C4-2B (cell line): ENCODE results near the gene NAA15.

Experiments
- H3K27ac ChIP-seq: fragments of 450-650 bp; 2 replicates; pipeline ENCODE4 v1.5.1; 2017
- CTCF ChIP-seq: fragments of 450-650 bp; conservative IDR thresholded peaks from 2 replicates; pipeline ENCODE4 v1.5.1; 2017; ENCODE audit warnings: mild to moderate bottlenecking
- ZFX ChIP-seq: fragments of 450-650 bp; IDR thresholded peaks from 2 replicates; pipeline ENCODE4 v1.6.1; 2017

NAA15 gene

GRCh38 chr4:139266583-139267257, 34.6 kb upstream of the NAA15 start:
- H3K27ac ChIP-seq: no peak overlapping the region

DNA sequence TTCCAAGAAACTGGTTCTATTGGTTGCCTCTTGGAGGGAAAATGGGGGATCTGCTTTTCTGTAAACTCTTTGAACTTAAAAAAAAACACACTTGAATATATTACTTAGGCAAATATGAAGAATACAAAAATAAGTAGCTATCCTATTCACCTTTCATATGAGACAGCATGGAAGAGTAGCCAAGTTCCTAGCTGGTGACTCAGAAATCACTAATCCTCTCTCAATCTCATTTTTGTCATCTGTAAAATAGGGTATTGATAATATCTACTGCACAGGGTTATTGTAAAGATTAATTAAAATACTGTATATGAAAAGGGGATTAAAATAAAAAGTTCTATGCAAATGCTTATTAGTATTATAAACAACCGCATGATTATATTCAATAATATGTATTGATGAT, 34.0 kb upstream of the NAA15 start:
- no peak overlapping the region for H3K27ac ChIP-seq
- TF ChIP-seq CTCF (no peak), ZFX (no peak)

More at GRCh38 chr4:139266583-139267257, 34.6 kb upstream of the NAA15 start:
- TF ChIP-seq CTCF (no peak), ZFX (no peak)

- no peak overlapping the region for H3K27ac ChIP-seq
- TF ChIP-seq ZFX (no peak), CTCF (no peak)
Observed at GRCh38 chr4:139273835-139274234, 27.5 kb upstream of the NAA15 start.

DNA sequence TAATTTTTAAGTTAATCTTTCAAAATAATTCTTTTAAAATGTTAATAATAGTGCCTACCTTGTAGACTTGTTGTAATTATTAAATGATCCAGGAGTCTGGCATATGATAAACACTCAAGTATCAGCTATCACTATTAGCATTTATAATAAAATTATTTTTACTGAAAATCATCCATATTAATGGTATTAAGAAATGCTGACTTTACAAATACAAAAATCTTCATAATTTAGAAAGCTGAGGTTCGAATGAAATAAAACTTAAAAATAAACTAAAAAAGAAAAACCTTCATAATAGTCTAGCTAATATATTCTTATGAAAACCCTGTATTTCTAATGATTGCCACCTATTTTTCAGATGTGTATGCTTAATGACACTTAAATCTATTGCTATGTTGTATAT, 26.5 kb upstream of the NAA15 start:
- no peak overlapping the region for H3K27ac ChIP-seq
- no peak for TF ChIP-seq CTCF
- TF ChIP-seq ZFX: no peak

DNA sequence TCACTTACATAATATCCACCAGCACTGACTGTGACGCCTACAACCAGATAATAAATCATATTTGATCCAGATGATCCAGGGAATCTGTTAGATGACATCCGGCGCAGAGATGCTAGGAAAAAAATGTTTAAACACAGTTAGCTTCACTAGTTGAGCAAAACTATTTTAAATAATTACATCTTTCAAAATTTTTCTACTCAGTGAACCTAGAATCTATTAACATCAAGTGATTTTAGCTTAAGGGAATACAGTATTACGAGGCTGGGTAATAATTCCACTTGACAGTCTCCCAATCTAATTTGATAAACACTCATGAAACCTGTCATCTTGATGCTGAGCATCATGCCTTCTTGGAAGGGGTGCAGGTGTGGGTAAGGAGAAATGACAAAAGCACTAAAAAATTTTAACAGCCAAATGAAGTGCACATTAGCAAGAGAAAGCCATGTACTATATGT, 26.0 kb upstream of the NAA15 start:
- no peak for TF ChIP-seq CTCF
- TF ChIP-seq ZFX: no peak

GRCh38 chr4:139278485-139278884, 22.8 kb upstream of the NAA15 start:
- TF ChIP-seq ZFX: no peak
- TF ChIP-seq CTCF: no peak
- H3K27ac ChIP-seq: no peak overlapping the region

More for the DNA sequence above, 26.0 kb upstream of the NAA15 start:
- H3K27ac ChIP-seq: no peak overlapping the region

GRCh38 chr4:139278912-139279759, 22.2 kb upstream of the NAA15 start:
- H3K27ac ChIP-seq: no peak overlapping the region
- TF ChIP-seq ZFX (no peak), CTCF (no peak)
